ENCODE measurements around the gene DMRTB1.

DMRTB1 gene

GRCh38 chr1:53463961-53464899 lies 5.0 kb downstream of the DMRTB1 start:
- no peak for DNase-seq (ENCODE audit: low read depth in 3 of 3)

DNA sequence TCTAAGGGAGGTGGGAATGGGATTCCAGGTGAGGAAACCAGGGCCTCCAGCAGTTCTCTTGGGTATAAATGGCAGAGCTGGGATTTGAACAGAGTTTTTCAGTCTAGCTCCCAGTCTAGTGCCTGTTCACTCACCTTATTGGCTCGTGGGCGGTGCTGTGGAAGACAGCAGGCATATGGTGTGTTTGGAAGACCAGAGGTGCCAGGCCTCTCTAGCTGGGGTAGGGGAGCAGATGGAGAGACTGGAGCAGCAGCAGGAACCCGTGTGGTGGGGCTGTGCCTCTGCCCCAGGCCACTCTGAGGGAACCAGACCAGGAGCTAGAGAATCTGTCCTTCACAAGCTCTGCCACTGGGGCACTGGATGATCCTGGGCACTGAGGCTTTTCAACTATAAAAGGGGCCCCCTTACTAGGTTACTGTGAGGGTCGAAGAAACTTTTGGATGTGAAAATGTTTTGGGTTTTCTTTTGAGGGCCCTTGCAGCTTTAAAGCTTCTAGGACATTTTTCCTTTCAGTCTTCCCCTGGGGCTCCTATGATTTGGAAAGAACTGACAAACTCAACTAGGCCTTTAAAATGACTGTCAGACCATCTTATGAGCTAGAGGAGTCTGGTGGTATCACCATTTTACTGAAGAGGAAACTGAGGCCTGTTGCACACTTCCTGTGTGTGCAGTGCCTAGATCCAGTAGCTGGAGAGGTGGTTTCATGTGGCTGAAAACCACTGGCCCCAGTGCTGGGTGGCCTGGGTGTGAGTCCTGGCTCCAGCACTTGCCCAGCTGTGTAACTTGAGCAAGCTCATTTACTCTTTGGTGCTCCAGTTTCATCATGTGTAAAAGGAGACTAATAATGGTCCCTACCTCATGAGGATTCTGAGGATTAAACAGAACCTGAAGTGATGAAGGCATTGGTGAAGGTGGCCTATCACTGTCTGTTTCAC lies 6.1 kb downstream of the DMRTB1 start:
- DNase-seq (ENCODE audit: low read depth in 3 of 3): no peak

DNA sequence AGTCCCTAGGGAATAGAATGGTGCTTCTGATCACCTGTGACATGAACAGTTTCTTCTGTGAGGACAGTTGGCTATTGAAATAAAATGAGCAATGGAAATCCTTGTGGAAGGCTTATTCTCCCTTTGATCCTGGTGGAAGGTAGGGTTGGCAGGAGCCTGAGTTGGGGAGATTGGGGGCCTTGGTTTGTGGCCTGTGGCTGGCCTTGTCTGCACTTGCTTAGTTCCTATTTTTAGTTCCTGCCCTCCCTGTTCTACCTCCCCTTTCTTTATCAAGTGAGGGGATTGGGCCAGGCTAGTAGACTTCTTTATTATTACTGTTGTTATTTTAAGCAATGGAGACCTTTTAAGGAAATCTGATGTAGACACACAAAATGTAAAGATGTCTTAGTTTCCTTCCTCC lies 8.2 kb downstream of the DMRTB1 start:
- DNase-seq (ENCODE audit: low read depth in 3 of 3): no peak

DNA sequence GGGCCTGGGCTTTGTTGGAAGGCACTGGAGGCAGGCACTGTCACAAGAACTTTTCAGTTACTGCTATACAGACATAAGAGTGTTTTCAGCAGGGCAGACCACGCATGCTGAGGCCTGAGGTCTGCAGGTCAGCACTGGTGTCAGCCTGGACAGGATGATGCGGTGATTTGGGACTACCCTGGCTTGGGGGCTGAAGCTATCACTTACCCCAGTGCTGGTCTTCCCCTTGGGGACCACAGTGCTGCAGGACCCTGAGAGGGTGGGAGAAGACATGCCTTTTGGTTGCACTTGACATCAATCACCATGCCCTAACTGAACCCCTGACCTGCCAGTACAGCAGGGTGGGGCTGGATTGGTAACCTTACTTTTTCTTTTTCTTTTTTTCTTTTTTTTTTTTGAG lies 9.2 kb downstream of the DMRTB1 start:
- DNase-seq (ENCODE audit: low read depth in 3 of 3): no peak

DNA sequence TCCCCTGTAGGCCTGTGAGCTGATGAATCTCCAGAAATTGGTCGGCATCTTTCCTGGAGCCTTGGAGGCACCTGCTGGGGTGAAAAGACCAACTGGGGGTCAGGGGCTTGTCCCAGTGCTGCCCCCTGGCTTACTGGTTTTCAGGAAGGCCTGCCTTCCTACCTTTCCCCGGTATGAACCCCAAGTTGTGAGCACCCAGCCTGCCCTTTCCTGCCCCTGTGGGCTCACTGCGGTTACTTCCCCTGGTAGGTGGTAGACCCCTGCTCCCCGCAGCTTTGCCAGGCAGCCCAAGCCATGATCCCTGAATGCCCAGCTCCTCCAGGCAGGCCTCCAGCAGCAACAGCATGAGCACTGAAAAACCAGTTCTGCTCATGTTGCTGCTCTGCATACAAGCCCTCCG lies 10.2 kb downstream of the DMRTB1 start:
- no peak for DNase-seq (ENCODE audit: low read depth in 3 of 3)

GRCh38 chr1:53470155-53470554 lies 11.0 kb downstream of the DMRTB1 start:
- no peak for DNase-seq (ENCODE audit: low read depth in 3 of 3)

DNA sequence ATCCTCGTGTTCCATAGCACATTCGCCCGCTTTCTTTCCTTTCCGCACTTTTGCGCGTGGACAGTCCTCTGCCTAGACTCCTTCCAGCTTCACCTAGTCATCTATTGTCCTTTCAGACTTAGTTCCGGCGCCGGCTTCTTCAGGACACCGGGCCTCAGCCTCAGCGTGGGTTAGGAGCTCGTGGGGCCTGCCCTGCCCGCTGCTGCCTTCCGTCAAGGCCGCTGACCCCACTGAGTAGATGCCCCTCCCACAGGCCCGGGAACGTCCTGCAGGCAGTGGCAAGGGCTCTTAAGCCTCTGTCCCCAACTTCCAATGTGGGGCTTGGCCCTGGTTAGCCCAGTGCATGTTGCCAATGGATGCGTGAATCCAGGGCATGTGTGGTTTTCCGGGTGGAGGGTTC lies 11.4 kb downstream of the DMRTB1 start:
- DNase-seq (ENCODE audit: low read depth in 3 of 3): no peak

GRCh38 chr1:53471000-53471399 lies 11.8 kb downstream of the DMRTB1 start:
- no peak for DNase-seq (ENCODE audit: low read depth in 3 of 3)

- DNase-seq (ENCODE audit: low read depth in 3 of 3): no peak
Measured at GRCh38 chr1:53473463-53473862, 14.3 kb downstream of the DMRTB1 start.

GRCh38 chr1:53475664-53476063 lies 16.5 kb downstream of the DMRTB1 start:
- no peak for DNase-seq (ENCODE audit: low read depth in 3 of 3)

- no peak for DNase-seq (ENCODE audit: low read depth in 3 of 3)
Measured at GRCh38 chr1:53476579-53476978, 17.4 kb downstream of the DMRTB1 start.

GRCh38 chr1:53477651-53478501 lies 18.7 kb downstream of the DMRTB1 start:
- DNase-seq (ENCODE audit: low read depth in 3 of 3): no peak

GRCh38 chr1:53478502-53478818 lies 19.3 kb downstream of the DMRTB1 start:
- no peak for DNase-seq (ENCODE audit: low read depth in 3 of 3)

GRCh38 chr1:53480678-53481077 lies 21.5 kb downstream of the DMRTB1 start:
- DNase-seq (ENCODE audit: low read depth in 3 of 3): no peak

DNA sequence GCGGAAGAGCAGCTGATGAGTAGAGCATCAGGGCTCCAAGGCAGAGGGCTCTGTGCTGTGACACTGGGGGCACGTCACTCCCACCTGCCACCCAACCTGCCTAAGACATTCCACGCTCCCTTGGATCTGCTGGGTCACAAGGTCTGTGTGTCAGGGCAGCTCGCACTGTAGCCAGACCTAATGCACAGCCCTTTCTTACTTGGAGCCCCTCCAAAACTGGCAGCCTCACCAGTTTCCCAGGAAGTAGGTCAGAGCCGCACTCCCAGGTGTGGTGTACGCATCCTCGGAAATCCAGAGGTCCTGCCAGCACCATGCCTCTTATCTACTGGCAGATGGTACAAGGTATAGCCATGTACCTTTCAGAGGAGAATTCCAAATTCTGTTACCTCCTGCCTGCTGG lies 22.3 kb downstream of the DMRTB1 start:
- DNase-seq (ENCODE audit: low read depth in 3 of 3): no peak

DNA sequence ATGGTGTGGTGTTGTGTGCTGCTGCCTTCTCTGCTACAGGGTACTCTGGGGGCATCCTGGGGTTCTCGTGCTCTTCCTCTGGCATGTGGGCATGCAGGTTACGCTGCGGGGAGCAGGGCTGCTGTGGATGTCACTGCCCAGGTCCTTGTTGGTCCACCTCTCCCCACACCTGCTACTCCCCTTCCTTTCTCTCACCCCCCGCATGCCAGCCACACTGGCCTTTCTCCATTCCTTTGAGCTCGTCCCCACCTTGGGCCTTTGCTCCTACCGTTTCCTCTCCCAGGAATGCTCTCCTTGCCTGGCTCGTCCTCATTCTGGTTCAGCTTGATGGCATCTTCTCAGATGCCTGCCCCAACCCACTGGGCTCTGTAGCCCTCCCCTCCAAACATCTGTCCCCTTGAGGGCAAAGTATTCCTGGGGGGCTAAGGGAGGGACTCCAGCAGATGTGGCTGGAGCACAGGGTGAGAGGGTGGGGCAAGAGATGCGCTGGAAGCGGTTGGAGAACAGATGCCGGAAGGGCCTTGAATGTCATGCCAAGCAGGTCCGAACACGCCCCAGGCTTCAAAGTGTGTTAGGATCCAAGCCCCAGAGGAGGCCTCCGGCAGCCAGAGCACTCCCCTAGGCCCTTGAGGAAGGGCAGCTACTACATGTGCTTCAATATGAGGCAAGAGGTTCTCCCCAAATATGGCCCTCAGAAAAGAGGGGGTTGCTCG lies 23.4 kb downstream of the DMRTB1 start:
- DNase-seq (ENCODE audit: low read depth in 3 of 3): no peak

- DNase-seq (ENCODE audit: low read depth in 3 of 3): no peak
Measured at GRCh38 chr1:53483170-53483569, 24.0 kb downstream of the DMRTB1 start.

- DNase-seq (ENCODE audit: low read depth in 3 of 3): no peak
Measured at GRCh38 chr1:53483656-53484055, 24.5 kb downstream of the DMRTB1 start.

DNA sequence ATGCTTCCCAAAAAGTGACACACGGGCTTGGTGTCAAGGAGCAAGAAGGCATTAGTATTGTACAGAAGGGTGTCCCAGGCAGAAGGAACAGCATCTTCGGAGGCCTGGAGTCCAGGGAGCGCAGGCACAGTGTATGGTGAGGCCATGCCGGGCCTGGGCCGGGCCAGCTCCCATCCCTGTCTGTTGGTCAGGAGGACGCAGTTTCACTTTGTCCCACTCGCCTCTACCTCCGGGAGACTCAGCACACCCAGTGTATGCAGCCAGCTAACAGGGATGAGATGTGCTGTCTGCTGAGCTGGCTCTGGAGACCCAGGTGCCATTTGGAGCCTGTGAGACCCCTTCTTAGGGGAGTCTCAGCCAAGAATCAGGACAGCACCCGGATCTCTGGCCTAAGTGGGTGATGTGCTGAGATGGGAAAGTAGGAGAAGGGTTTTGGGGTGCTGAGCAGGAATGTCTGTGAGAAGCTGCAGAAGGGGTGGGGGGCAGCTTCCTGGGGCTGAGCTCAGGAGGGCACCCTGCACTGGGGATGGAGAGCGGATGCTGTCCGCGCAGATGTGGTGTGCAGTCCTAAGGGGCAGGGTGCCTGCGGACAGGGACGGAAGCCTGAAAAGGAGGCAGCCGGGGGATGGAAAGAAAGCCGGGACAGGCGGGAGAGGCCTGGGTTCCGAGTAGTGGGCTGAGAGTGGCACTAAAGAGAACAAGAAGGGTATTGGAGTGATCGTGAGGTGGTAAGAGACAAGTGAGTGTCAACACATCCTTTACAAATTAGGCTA lies 25.7 kb downstream of the DMRTB1 start:
- no peak for DNase-seq (ENCODE audit: low read depth in 3 of 3)

Data from stimulated activated CD4-positive, alpha-beta T cell treated with anti-CD3 and anti-CD28 coated beads, TNF-alpha, amount 100 ng/mL, for 24 hours (primary cell).